ENCODE results near the gene GDAP1L1. TPM values are rescaled to one million over a fixed set of nuclear protein-coding genes. Genes with fewer than 3 reads are reported as not detected.

GDAP1L1 gene
- total and polyA plus RNA-seq, 2 donors (not counting 3 experiments of a cell fraction or from before 2014, with no cell fraction given) = not detected

DNA sequence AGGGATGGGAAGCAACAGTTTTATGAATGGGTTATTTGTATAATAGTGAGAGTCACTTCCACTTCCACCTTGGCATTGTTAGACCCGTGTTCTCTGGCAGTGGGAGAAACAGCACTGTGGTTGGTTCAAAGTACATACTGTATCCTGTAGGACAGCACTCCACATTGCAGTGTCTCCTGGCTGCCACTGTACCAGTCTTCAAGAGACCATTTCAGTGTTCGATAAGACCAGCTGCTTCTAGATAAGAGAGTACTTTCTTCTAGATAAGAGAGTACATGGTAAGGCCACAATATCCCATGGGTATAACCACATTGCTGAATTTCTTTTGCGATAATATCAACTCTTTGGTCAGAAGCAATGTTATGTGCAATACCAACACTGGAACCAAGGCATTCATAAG is 35.1 kb downstream of the GDAP1L1 start:
- no peak for DNase-seq (ENCODE audit: low read depth, low spot score)
- no TSS peak for BruUV-seq (replicated peaks)
- dilution Hi-C loops (cut with MboI; ENCODE audit: extremely low pct_ligation_motif_present, low sequenced_read_pairs) (no loop called here), intact Hi-C loops (cut with micrococcal nuclease) (no loop called here)
- no peak overlapping the region for H3K9ac ChIP-seq (replicated peaks; ENCODE audit: extremely low read depth, insufficient read depth, low read length)
- H3K27me3 ChIP-seq (ENCODE audit: control insufficient read depth in 2 of 2, insufficient read depth in 2 of 2, low read length in 2 of 2) = no peaks in the 10 kb centered on the region
- no peaks in the 10 kb centered on the region for H3K9me1 ChIP-seq (replicated peaks; ENCODE audit: control insufficient read depth, extremely low read depth, insufficient read depth, low read length)
- no peak for TF ChIP-seq POLR2A (IDR thresholded peaks at IDR 0.05; ENCODE audit: low read depth, low read length)
- TF ChIP-seq GATA2 (IDR thresholded peaks at IDR 0.05; ENCODE audit: insufficient read depth, insufficient read length, low read depth, low read length) = no peak
- TF ChIP-seq POLR2AphosphoS5 (IDR thresholded peaks at IDR 0.05; ENCODE audit: insufficient read depth, low read depth, low read length) = no peak
- TF ChIP-seq, protein P1, sequence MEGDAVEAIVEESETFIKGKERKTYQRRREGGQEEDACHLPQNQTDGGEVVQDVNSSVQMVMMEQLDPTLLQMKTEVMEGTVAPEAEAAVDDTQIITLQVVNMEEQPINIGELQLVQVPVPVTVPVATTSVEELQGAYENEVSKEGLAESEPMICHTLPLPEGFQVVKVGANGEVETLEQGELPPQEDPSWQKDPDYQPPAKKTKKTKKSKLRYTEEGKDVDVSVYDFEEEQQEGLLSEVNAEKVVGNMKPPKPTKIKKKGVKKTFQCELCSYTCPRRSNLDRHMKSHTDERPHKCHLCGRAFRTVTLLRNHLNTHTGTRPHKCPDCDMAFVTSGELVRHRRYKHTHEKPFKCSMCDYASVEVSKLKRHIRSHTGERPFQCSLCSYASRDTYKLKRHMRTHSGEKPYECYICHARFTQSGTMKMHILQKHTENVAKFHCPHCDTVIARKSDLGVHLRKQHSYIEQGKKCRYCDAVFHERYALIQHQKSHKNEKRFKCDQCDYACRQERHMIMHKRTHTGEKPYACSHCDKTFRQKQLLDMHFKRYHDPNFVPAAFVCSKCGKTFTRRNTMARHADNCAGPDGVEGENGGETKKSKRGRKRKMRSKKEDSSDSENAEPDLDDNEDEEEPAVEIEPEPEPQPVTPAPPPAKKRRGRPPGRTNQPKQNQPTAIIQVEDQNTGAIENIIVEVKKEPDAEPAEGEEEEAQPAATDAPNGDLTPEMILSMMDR (IDR thresholded peaks at IDR 0.05; ENCODE audit: extremely low read depth in 1 of 2, insufficient read depth in 1 of 2, low read depth in 1 of 2, low read length in 2 of 2) = no peak
- no peak for TF ChIP-seq JUN (IDR thresholded peaks at IDR 0.05; ENCODE audit: borderline replicate concordance, insufficient read depth, insufficient read length, low read depth)
- no peak for TF ChIP-seq EZH2 (IDR thresholded peaks at IDR 0.05; ENCODE audit: borderline replicate concordance, low read depth, low read length, severe bottlenecking)
- TF ChIP-seq FOS (IDR thresholded peaks at IDR 0.05; ENCODE audit: borderline replicate concordance, insufficient read depth, low read length) = no peak
- TF ChIP-seq, protein P2, sequence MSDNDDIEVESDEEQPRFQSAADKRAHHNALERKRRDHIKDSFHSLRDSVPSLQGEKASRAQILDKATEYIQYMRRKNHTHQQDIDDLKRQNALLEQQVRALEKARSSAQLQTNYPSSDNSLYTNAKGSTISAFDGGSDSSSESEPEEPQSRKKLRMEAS (IDR thresholded peaks at IDR 0.05; ENCODE audit: insufficient read depth, insufficient read length) = no peak
- no peak for TF ChIP-seq MYC (IDR thresholded peaks at IDR 0.05; ENCODE audit: low read depth, low read length)
- H2AFZ ChIP-seq (ENCODE audit: low read depth, low read length) = no peak overlapping the region
- POLR2A ChIA-PET = no interaction called here
- H3K36me3 ChIP-seq (ENCODE audit: control insufficient read depth in 2 of 2, extremely low read depth in 1 of 2, insufficient read depth in 2 of 2, low read length in 2 of 2) = no peaks in the 10 kb centered on the region
- H3K4me1 ChIP-seq (ENCODE audit: control insufficient read depth, extremely low read depth, insufficient read depth, low read length) = no peaks in the 10 kb centered on the region
- H3K4me3 ChIP-seq (replicated peaks in 1 of 3; ENCODE audit: insufficient read depth in 1 of 3, low read depth in 1 of 3, low read length in 3 of 3) = no peak overlapping the region
- H3K79me2 ChIP-seq (ENCODE audit: control insufficient read depth, insufficient read depth, low read length) = no peaks in the 10 kb centered on the region
- no peaks in the 10 kb centered on the region for H3K9me3 ChIP-seq (replicated peaks; ENCODE audit: control insufficient read depth, insufficient read depth, low read length)
- H3K4me2 ChIP-seq (ENCODE audit: insufficient read depth, low read length) = no peak overlapping the region
- FAIRE-seq = no peak
- H4K20me1 ChIP-seq (replicated peaks; ENCODE audit: control insufficient read depth, extremely low read depth, insufficient read depth, low read length) = no peaks in the 10 kb centered on the region
- no peak overlapping the region for H3K27ac ChIP-seq (ENCODE audit: insufficient read depth, low read depth, low read length)
- CTCF ChIA-PET = interaction anchor here (1.2 kb wide), 1 partner anchor 29 kb away, joined by 3 read pairs; the partner anchor contains the start of gene FITM2
